GM21381 (cell line): Measurements from ENCODE around the gene SEPTIN7.

Experiments used
- ATAC-seq: cut with Tn5 transposase; IDR thresholded peaks from one replicate; pipeline ENCODE4 v1.9.1; 2021; ENCODE audit warnings: mild to moderate bottlenecking, moderate library complexity; ENCODE audit not compliant: unreplicated experiment

Gene SEPTIN7

DNA sequence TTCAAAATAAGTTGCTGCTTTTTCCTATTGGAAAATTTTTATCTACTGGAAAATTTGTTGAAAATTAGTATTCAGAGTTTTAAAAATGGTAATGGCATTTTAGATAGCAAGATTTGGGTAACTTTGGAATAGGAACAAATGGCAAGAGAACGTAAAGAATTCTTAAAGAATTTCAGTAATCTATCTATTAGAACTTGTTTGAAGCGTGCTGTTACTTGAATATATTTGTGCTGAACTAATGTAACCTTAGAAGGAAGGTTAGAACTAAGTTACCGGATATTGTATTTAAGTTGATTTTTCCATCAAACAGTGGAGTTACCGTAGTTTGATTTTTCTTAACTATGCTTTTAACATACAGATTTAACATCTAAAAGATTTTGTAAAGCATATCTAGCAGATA is 25.9 kb downstream of the SEPTIN7 start:
- ATAC-seq = no peak

DNA sequence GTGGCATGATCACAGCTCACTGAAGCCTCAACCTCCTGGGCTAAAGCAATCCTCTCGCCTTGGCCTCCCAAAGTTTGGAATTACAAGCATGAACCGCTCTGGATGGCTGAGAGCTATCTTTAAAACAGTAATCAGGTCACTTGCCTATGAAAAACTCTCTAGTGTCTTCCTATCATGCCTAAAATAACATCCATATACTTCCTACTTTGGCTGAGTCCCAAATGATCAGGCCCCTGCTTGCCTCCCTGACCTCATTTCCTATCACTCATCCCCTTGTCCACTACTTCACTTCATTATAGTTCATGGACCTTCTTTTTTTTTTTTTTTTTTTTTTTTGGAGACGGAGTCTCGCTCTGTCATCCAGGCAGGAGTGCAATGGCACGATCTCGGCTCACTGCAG is 28.0 kb downstream of the SEPTIN7 start:
- ATAC-seq = no peak

DNA sequence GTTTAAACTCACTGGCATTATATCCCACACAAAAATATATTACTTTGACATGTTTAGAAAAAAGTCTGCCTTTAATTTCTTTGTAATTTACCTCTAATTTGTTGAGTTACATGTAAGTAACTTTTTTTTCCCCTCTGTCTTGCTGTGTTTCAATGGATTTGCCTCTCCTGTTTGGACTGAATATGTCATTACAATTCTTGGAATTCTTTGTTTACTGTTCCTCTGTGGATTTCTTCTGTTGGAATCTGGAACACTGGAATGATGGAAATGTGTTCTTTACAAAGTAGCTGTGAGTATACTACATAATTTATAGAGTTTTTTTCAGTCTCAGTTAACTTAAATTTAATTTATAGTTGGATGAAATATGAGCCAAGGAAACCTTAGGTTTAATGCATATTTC is 30.4 kb downstream of the SEPTIN7 start:
- ATAC-seq = no peak

DNA sequence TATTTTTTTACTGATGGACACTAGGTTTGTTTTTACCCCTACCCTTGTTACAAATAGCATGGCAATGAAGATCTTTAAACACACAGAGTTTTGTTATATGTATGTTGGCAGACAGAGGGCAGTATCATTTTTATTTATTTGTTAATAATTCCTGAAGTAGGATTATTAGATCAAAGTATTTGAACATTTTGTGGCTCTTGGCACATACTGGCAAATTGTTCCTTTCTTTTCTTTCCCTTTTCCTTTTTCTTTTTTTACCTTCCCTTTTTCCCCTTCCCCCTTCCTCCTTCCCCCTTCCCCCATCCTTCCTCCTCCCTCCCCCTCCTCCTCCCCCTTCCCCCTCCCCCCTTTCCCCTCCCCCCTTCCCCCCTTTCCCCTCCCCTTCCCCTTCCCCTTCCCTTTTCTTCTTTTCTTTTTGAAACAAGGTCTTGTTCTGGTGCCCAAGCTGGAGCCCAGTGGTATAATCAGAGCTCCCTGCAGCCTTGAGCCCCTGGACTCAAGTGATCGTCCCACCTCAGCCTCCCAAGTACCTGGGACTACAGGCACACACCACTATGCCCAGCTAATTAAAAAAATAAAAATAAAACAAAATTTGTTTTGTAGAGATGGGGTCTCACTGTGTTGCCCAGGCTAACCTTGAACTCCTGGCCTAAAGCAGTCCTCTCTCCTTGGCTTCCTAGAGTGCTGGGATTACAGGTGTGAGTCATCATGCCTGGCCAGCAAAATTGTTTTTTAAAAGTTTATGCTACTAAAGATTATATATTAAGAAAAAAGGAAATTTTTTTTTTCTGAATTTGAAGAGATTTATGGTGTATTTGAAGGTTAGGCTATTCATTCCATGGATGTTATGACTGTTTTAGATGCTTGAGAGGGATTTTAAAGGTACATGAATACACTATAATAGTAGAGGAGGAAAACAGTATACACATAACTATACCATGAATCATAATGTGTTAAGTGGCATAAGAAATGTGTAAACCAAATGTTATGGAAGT is 39.3 kb downstream of the SEPTIN7 start:
- no peak for ATAC-seq

DNA sequence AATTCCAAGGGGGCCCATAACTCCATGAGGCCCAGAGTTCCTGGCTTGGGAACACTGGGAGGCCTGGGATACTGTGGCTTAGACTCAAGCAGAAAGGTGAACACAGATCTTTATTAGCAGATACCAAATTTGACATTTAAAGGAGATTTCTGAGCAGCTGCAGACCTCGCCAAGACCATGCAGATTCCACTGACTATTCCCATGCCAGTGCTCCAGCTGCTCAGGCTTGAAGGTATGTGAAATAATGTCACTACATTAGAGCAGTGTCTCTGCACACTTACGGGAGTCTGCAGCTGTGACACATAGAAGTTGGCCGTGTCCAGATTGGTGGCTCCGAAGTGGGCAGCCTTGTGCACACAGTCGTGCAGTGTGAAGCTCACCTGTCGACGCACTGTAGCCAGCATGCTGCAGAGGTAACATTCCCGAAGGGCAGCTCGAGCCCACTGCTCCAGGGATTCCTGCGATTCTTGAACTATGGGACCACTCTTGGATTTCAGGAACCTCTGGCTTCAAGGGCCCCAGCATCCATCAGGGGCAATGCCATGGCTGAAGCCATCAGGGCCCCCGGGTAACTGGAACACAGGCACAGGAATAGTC is 46.1 kb downstream of the SEPTIN7 start:
- ATAC-seq = no peak

DNA sequence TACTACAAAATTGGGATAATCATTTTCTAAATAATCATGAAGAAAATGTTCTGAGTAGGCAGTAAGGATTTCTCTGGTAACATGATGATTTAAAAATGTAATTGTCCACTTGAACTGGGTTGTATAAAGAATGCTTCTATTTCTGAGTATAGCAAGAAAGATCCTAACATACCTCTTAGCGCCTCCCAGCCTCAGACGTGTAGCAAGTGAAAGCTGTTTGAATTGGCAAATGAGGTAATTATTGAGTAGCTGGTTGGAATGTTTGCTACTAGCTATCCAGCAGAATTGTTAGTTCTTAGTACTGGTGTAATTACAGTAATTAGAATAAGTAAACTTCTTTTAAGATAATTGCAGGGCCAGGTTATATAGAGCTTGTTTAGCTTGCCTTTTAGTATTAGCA is 47.9 kb downstream of the SEPTIN7 start:
- no peak for ATAC-seq

DNA sequence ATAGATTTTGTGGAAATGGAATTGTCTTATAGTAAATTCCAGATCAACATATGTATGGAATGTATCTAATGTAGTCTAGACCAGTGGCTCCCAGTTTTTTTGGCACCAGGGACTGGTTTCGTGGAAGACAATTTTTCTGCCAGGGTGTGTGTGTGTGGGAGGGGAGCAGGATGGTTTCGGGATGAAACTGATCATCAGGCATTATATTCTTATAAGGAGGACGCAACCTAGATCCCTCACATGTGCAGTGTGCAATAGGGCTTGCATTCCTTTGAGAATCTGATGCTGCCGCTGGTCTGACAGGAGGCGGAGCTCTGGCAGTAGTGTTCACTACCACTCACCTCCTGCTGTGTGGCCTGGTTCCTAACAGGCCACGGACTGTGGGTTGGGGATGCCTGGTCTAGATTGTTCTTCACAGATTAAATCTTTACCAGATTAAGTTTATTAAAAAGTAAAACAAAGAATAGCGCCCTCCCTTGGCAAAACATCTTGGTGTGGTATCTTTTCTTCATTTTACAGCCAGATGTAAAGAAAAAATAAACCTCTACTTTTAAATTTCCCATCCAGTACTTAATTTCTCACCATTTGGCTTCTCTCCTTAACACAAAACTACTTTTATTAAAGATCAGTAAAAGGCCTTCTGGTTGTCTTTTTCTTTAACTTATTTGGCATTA is 48.4 kb downstream of the SEPTIN7 start:
- ATAC-seq = no peak

DNA sequence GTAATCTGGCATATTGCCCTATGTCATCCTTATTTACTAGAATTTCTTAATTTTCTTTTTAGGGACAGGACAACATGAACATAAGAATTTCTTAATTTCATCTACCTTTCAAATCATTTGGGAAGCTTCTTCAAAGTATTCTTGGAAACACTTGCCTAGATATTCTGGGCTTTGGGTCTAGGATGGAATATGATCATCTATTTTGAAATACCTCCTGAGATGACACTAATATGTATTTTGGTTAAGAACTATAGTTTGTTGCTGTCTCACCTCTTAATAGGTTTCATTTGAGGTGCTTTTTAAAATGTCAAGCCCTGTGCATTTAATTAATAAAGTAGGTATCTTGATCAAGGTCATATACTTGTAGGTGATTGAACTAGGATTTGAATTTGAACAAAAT is 49.1 kb downstream of the SEPTIN7 start:
- ATAC-seq = no peak
